WTC11 (cell line): ENCODE results near the gene TIMM13. TPM values are rescaled to one million over a fixed set of nuclear protein-coding genes. Genes with fewer than 3 reads are reported as not detected.

Source experiments
- CBFB ChIP-seq: sonication (generic); formaldehyde crosslinking; IDR thresholded peaks from 2 replicates; pipeline ENCODE4 v1.8.1; 2022; ENCODE audit warnings: mild to moderate bottlenecking, low read depth, missing genetic modification reagents
- CDX4 ChIP-seq: fragments of 250-450 bp; sonication (Bioruptor Pico); IDR thresholded peaks from 2 replicates; pipeline ENCODE4 v1.9.0; 2021; ENCODE audit warnings: moderate library complexity, mild to moderate bottlenecking, inconsistent platforms, borderline replicate concordance
- ELF4 ChIP-seq: sonication (generic); formaldehyde crosslinking; IDR thresholded peaks from 2 replicates; pipeline ENCODE4 v1.8.1; 2022; ENCODE audit warnings: low read depth, mild to moderate bottlenecking, moderate library complexity, missing genetic modification reagents
- ESRRA ChIP-seq: sonication (generic); formaldehyde crosslinking; IDR thresholded peaks from 2 replicates; pipeline ENCODE4 v1.8.1; 2022; ENCODE audit warnings: mild to moderate bottlenecking, missing genetic modification reagents, borderline replicate concordance
- ETV6 ChIP-seq: sonication (generic); formaldehyde crosslinking; IDR thresholded peaks from 2 replicates; pipeline ENCODE4 v1.8.1; 2022; ENCODE audit warnings: mild to moderate bottlenecking, missing genetic modification reagents
- FOXP4 ChIP-seq: sonication (generic); formaldehyde crosslinking; IDR thresholded peaks from 2 replicates; pipeline ENCODE4 v1.8.0; 2022; ENCODE audit warnings: mild to moderate bottlenecking, missing genetic modification reagents
- HMGXB4 ChIP-seq: sonication (generic); formaldehyde crosslinking; IDR thresholded peaks from 2 replicates; pipeline ENCODE4 v1.8.1; 2023; ENCODE audit warnings: mild to moderate bottlenecking, moderate library complexity, missing genetic modification reagents
- IRF2 ChIP-seq: sonication (generic); formaldehyde crosslinking; IDR thresholded peaks from 2 replicates; pipeline ENCODE4 v1.8.0; 2022; ENCODE audit warnings: low read depth, missing genetic modification reagents, borderline replicate concordance
- MYBL2 ChIP-seq: sonication (generic); formaldehyde crosslinking; IDR thresholded peaks from 2 replicates; pipeline ENCODE4 v1.8.1; 2023; ENCODE audit warnings: mild to moderate bottlenecking, moderate library complexity, missing genetic modification reagents
- NR3C1 ChIP-seq: sonication (generic); formaldehyde crosslinking; conservative IDR thresholded peaks from 2 replicates; pipeline ENCODE4 v1.8.1; 2023; ENCODE audit warnings: low read depth, mild to moderate bottlenecking, missing genetic modification reagents
- OVOL2 ChIP-seq: fragments of 250-450 bp; sonication (Bioruptor Pico); IDR thresholded peaks from 2 replicates; pipeline ENCODE4 v1.9.0; 2021; ENCODE audit warnings: mild to moderate bottlenecking, borderline replicate concordance
- PRDM15 ChIP-seq: sonication (generic); formaldehyde crosslinking; IDR thresholded peaks from 2 replicates; pipeline ENCODE4 v1.8.0; 2022; ENCODE audit warnings: missing genetic modification reagents
- PRRX2 ChIP-seq: fragments of 250-450 bp; sonication (Bioruptor Pico); IDR thresholded peaks from 2 replicates; pipeline ENCODE4 v1.8.0; 2021; ENCODE audit warnings: mild to moderate bottlenecking
- SMAD3 ChIP-seq: sonication (generic); formaldehyde crosslinking; IDR thresholded peaks from 2 replicates; pipeline ENCODE4 v1.8.0; 2022; ENCODE audit warnings: missing genetic modification reagents, mild to moderate bottlenecking, borderline replicate concordance
- USF1 ChIP-seq: sonication (generic); formaldehyde crosslinking; IDR thresholded peaks from 2 replicates; pipeline ENCODE4 v1.8.0; 2022; ENCODE audit warnings: mild to moderate bottlenecking, missing genetic modification reagents
- USF2 ChIP-seq: sonication (generic); formaldehyde crosslinking; IDR thresholded peaks from 2 replicates; pipeline ENCODE4 v1.8.1; 2023; ENCODE audit warnings: mild to moderate bottlenecking, missing genetic modification reagents, moderate library complexity
- ZMAT4 ChIP-seq: fragments of 250-450 bp; sonication (Bioruptor Pico); IDR thresholded peaks from 2 replicates; pipeline ENCODE4 v1.9.0; 2021; ENCODE audit warnings: mild to moderate bottlenecking
- ZNF121 ChIP-seq: sonication (generic); formaldehyde crosslinking; IDR thresholded peaks from 2 replicates; pipeline ENCODE4 v1.8.0; 2023; ENCODE audit warnings: missing genetic modification reagents
- ZNF263 ChIP-seq: sonication (generic); formaldehyde crosslinking; IDR thresholded peaks from 2 replicates; pipeline ENCODE4 v1.8.1; 2022; ENCODE audit warnings: low read depth, mild to moderate bottlenecking, moderate library complexity, missing genetic modification reagents
- ZNF423 ChIP-seq: fragments of 250-450 bp; sonication (Bioruptor Pico); IDR thresholded peaks from 2 replicates; pipeline ENCODE4 v2.1.2; 2022; ENCODE audit warnings: mild to moderate bottlenecking, moderate library complexity
- total RNA-seq: library from RNA; stranded (reverse); gene quantifications from 3 replicates; pipeline ENCODE4 v1.2.3, GENCODE V29; 2021
- TF ChIP-seq, protein P1 (sequence below): sonication (generic); formaldehyde crosslinking; IDR thresholded peaks from 2 replicates; pipeline ENCODE4 v1.8.1; 2022; ENCODE audit warnings: low read depth, missing genetic modification reagents, borderline replicate concordance
- TF ChIP-seq, protein P2 (sequence below): fragments of 250-450 bp; sonication (Bioruptor Pico); IDR thresholded peaks from 2 replicates; pipeline ENCODE4 v1.8.0; 2021; ENCODE audit warnings: mild to moderate bottlenecking
- TF ChIP-seq, protein P3 (sequence below): sonication (generic); formaldehyde crosslinking; IDR thresholded peaks from 2 replicates; pipeline ENCODE4 v1.8.1; 2023; ENCODE audit warnings: mild to moderate bottlenecking, missing genetic modification reagents

Gene TIMM13
- total RNA-seq, 1 experiment from 2014 or later: 342 TPM

DNA sequence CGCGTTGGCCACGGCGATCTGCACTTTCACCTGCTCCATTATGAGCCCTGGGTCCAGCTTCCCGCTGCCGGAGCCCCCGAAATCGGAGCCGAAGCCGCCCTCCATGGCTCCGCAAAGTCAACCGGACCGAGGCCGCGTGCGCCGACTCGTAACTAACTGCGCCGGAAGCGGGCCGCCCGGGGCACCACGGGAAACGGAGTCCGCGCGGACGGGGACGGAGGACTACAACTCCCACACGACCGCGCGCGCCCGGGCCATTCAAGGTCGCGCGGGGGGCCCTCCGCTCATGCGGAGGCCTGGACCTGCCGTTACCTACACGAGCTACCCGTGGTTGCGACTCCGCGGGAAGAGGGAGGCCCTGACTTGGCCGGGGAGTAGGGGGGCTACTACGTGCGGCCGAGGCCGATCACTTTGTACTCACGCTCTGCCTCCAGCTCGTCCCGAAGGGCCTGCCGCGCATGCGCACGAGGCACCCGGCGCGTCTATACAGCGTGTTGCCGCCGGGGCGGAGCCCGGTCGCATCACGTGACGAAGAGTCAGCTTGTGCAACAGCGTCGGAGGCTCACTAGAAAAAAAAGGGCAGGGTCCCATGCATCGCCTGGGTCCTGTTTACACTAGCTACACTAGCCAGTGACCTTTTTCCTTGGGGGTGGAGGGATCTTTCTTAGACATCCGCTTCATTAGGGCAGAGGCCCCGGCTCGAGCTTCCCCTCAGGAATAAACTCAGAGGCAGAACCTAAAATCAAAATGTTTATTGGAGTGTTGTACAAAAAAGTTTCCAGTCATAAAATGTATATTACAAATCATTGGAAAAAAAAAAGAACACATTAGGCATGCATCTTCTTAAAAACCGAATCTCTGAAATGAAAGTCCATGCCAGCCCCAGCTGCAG, at the start of gene TIMM13 (continued):
- no peak for TF ChIP-seq IRF2 (CRISPR knock-in tag)
- TF ChIP-seq ZNF423 (CRISPR knock-in tag): no peak
- TF ChIP-seq, protein P1, sequence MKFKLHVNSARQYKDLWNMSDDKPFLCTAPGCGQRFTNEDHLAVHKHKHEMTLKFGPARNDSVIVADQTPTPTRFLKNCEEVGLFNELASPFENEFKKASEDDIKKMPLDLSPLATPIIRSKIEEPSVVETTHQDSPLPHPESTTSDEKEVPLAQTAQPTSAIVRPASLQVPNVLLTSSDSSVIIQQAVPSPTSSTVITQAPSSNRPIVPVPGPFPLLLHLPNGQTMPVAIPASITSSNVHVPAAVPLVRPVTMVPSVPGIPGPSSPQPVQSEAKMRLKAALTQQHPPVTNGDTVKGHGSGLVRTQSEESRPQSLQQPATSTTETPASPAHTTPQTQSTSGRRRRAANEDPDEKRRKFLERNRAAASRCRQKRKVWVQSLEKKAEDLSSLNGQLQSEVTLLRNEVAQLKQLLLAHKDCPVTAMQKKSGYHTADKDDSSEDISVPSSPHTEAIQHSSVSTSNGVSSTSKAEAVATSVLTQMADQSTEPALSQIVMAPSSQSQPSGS (CRISPR knock-in tag): no peak
- TF ChIP-seq FOXP4 (CRISPR knock-in tag): no peak
- TF ChIP-seq ETV6: no peak; the same call in 1 of the 2 replicates
- no peak for TF ChIP-seq ELF4
- no peak; the same call in 1 of the 2 replicates for TF ChIP-seq ESRRA
- no peak for TF ChIP-seq HMGXB4 (CRISPR knock-in tag)
- TF ChIP-seq PRRX2: peak; percentile 71; the same call in 1 of the 2 replicates
- no peak for TF ChIP-seq ZMAT4 (CRISPR knock-in tag)
- TF ChIP-seq, protein P2, sequence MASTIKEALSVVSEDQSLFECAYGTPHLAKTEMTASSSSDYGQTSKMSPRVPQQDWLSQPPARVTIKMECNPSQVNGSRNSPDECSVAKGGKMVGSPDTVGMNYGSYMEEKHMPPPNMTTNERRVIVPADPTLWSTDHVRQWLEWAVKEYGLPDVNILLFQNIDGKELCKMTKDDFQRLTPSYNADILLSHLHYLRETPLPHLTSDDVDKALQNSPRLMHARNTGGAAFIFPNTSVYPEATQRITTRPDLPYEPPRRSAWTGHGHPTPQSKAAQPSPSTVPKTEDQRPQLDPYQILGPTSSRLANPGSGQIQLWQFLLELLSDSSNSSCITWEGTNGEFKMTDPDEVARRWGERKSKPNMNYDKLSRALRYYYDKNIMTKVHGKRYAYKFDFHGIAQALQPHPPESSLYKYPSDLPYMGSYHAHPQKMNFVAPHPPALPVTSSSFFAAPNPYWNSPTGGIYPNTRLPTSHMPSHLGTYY: 0 out of 2 replicates have a peak, but pooled peaks have one; percentile 68
- peak; percentile 98 for TF ChIP-seq USF2
- no peak for TF ChIP-seq CDX4 (CRISPR knock-in tag)
- TF ChIP-seq, protein P3, sequence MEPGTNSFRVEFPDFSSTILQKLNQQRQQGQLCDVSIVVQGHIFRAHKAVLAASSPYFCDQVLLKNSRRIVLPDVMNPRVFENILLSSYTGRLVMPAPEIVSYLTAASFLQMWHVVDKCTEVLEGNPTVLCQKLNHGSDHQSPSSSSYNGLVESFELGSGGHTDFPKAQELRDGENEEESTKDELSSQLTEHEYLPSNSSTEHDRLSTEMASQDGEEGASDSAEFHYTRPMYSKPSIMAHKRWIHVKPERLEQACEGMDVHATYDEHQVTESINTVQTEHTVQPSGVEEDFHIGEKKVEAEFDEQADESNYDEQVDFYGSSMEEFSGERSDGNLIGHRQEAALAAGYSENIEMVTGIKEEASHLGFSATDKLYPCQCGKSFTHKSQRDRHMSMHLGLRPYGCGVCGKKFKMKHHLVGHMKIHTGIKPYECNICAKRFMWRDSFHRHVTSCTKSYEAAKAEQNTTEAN (CRISPR knock-in tag): no peak
- TF ChIP-seq ZNF263 (CRISPR knock-in tag): 0 out of 2 replicates have a peak, but pooled peaks have one; percentile 3
- TF ChIP-seq NR3C1 (CRISPR knock-in tag): no peak
- no peak; the same call in 1 of the 2 replicates for TF ChIP-seq MYBL2 (CRISPR knock-in tag)
- no peak for TF ChIP-seq SMAD3 (CRISPR knock-in tag)
- no peak for TF ChIP-seq PRDM15 (CRISPR knock-in tag)
- TF ChIP-seq CBFB (CRISPR knock-in tag): 0 out of 2 replicates have a peak, but pooled peaks have one; percentile 29
- no peak for TF ChIP-seq ZNF121 (CRISPR knock-in tag)
- no peak for TF ChIP-seq OVOL2 (CRISPR knock-in tag)
- peak; percentile 98 for TF ChIP-seq USF1
